Cardiac fibroblast (primary cell): ENCODE results near the gene SAT1.
A peak's percentile ranks its signal among the peaks of the same experiment; 100 is the strongest.

Experiments used
- DNase-seq, 2 donors: peaks; one replicate each; pipeline versions ENCODE4 v3.0.0 to v3.0.0-alpha.2; 2010; ENCODE audit warnings: low read depth in 2 of 2
- H3K4me3 ChIP-seq, 2 donors: replicated peaks in 1 of 2; 1 replicate in 1 of 2; 2 replicates in 1 of 2; pipeline ENCODE4 v1.5.1; 2011; ENCODE audit warnings: low read depth in 2 of 2, low read length in 2 of 2, mild to moderate bottlenecking in 2 of 2, moderate library complexity in 1 of 2
- CTCF ChIP-seq: IDR thresholded peaks from one replicate; pipeline ENCODE4 v1.5.1; 2011; ENCODE audit warnings: low read depth, mild to moderate bottlenecking, low read length, inconsistent platforms

SAT1 gene

GRCh38 chrX:23804578-23804977 is 21.6 kb downstream of the SAT1 start:
- H3K4me3 ChIP-seq, result no peak overlapping the region
- DNase-seq, result no peak
- no peak for TF ChIP-seq CTCF

- DNase-seq, result no peak
- no peak overlapping the region for H3K4me3 ChIP-seq
- TF ChIP-seq CTCF, result no peak
Measured at GRCh38 chrX:23805389-23805788, 22.4 kb downstream of the SAT1 start.

GRCh38 chrX:23810279-23810678 is 27.3 kb downstream of the SAT1 start:
- TF ChIP-seq CTCF, result no peak

GRCh38 chrX:23811108-23811651 is 28.2 kb downstream of the SAT1 start:
- peak; percentile 19 to 53 for DNase-seq
- no peak overlapping the region for H3K4me3 ChIP-seq
- no peak for TF ChIP-seq CTCF

More at GRCh38 chrX:23810279-23810678, 27.3 kb downstream of the SAT1 start:
- no peak overlapping the region for H3K4me3 ChIP-seq
- no peak for DNase-seq

- no peak for TF ChIP-seq CTCF
- H3K4me3 ChIP-seq, result no peak overlapping the region
- no peak for DNase-seq
Measured at GRCh38 chrX:23811656-23812055, 28.7 kb downstream of the SAT1 start.

- DNase-seq, result no peak
- no peak overlapping the region for H3K4me3 ChIP-seq
- TF ChIP-seq CTCF, result no peak
Measured at GRCh38 chrX:23813808-23814207, 30.8 kb downstream of the SAT1 start.

GRCh38 chrX:23815376-23815775 is 32.4 kb downstream of the SAT1 start:
- no peak overlapping the region for H3K4me3 ChIP-seq
- TF ChIP-seq CTCF, result no peak
- DNase-seq, result no peak
